22Rv1 (cell line): ENCODE results near the gene NRXN3.

Experiments used
- CTCF ChIP-seq: fragments of 450-650 bp; IDR thresholded peaks from 2 replicates; pipeline ENCODE4 v1.5.1; 2017; ENCODE audit warnings: mild to moderate bottlenecking
- ZFX ChIP-seq: fragments of 450-650 bp; IDR thresholded peaks from 2 replicates; pipeline ENCODE4 v1.6.1; 2017; ENCODE audit warnings: antibody characterized with exemption, borderline replicate concordance

GRCh38 chr14:79573486-79573885 is 1403.3 kb downstream of the NRXN3 start:
- no peak for TF ChIP-seq CTCF
- no peak for TF ChIP-seq ZFX
